Karpas-422 (cell line): ENCODE measurements around the gene OR2A14. TPM values are rescaled to one million over a fixed set of nuclear protein-coding genes. Genes with fewer than 3 reads are reported as not detected.

Experiments used
- DNase-seq: peaks from one replicate; pipeline ENCODE4 v3.0.0-alpha.2; 2015
- H2AFZ ChIP-seq: fragments of 200-600 bp; sonication (generic); 2 replicates; pipeline ENCODE4 v1.6.1; 2014; ENCODE audit warnings: antibody characterized with exemption, low read length, mixed read lengths
- H3K27ac ChIP-seq: fragments of 200-600 bp; sonication (generic); 2 replicates; pipeline ENCODE4 v1.5.1; 2014; ENCODE audit warnings: mild to moderate bottlenecking, low read length, moderate library complexity
- H3K27me3 ChIP-seq: fragments of 200-600 bp; sonication (generic); 2 replicates; pipeline ENCODE4 v1.6.1; 2014; ENCODE audit warnings: low read length, mixed read lengths
- H3K36me3 ChIP-seq: fragments of 200-600 bp; sonication (generic); 2 replicates; pipeline ENCODE4 v1.6.1; 2014; ENCODE audit warnings: low read length, mixed read lengths; ENCODE audit not compliant: insufficient read depth
- H3K4me1 ChIP-seq: fragments of 200-600 bp; sonication (generic); 2 replicates; pipeline ENCODE4 v1.6.1; 2014; ENCODE audit warnings: mild to moderate bottlenecking, low read length, mixed read lengths
- H3K4me2 ChIP-seq: fragments of 200-600 bp; sonication (generic); 2 replicates; pipeline ENCODE4 v1.6.1; 2014; ENCODE audit warnings: low read length, low read depth, mild to moderate bottlenecking; ENCODE audit not compliant: poor library complexity, severe bottlenecking
- H3K4me3 ChIP-seq: fragments of 200-600 bp; sonication (generic); 2 replicates; pipeline ENCODE4 v1.5.1; 2014; ENCODE audit warnings: mild to moderate bottlenecking, antibody characterized with exemption, low read length, mixed read lengths
- H3K79me2 ChIP-seq: fragments of 200-600 bp; sonication (generic); 2 replicates; pipeline ENCODE4 v1.6.1; 2014; ENCODE audit warnings: mild to moderate bottlenecking, low read length, mixed read lengths
- H3K9ac ChIP-seq: fragments of 200-600 bp; sonication (generic); 2 replicates; pipeline ENCODE4 v1.6.0; 2014; ENCODE audit warnings: low read length
- H3K9me2 ChIP-seq: fragments of 200-600 bp; sonication (generic), shearing (Covaris generic); replicated peaks from 2 replicates; pipeline ENCODE4 v1.6.0; 2014; ENCODE audit warnings: mild to moderate bottlenecking, low read length, moderate library complexity; ENCODE audit not compliant: insufficient read depth
- H3K9me3 ChIP-seq: fragments of 300-700, 200-600 bp; sonication (generic); 2 replicates; pipeline ENCODE4 v1.6.1; 2014; ENCODE audit warnings: low read length, mixed read lengths
- H4K20me1 ChIP-seq: fragments of 200-600 bp; sonication (generic); 2 replicates; pipeline ENCODE4 v1.6.1; 2014; ENCODE audit warnings: mild to moderate bottlenecking, antibody characterized with exemption, low read length, low read depth; ENCODE audit not compliant: insufficient read depth
- total RNA-seq: library from RNA; depleted of rRNA; stranded (reverse); fragments of >200 nt; shearing (Covaris generic); gene quantifications from 2 replicates; pipeline ENCODE4 v1.2.3, GENCODE V29; 2014; ENCODE audit warnings: low replicate concordance

OR2A14 gene
- total RNA-seq, 1 experiment from 2014 or later = not detected

DNA sequence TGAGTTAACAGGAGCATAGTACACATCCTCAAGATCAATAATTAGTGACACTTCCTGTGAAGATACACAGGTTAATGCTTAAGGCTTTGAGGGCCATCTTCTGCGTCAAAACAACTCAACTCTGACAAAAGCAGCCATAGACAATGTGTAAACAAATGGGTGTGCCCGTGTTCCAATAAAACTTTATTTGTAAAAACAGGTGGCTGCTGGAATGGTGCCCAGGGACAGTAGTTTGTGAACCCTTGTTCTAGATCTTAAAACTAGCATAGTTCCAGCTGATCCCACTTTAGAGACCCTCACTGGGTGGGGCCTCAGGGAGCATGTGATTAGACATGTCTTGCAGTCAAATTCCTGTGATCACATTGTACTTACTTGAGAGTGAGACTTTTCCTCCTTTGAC is 7.8 kb downstream of the OR2A14 start:
- H3K9me3 ChIP-seq = no peaks in the 10 kb centered on the region
- no peak overlapping the region for H3K4me2 ChIP-seq
- DNase-seq = no peak
- H3K79me2 ChIP-seq = no peaks in the 10 kb centered on the region
- H4K20me1 ChIP-seq = no peaks in the 10 kb centered on the region
- no peak overlapping the region for H3K27ac ChIP-seq
- H3K27me3 ChIP-seq = 0 out of 2 replicates have a peak, but pooled peaks cover 3% of the 10 kb centered on the region
- no peaks in the 10 kb centered on the region for H3K36me3 ChIP-seq
- no peak overlapping the region for H3K9ac ChIP-seq
- H2AFZ ChIP-seq = no peak overlapping the region
- no peak overlapping the region for H3K4me3 ChIP-seq
- no peaks in the 10 kb centered on the region for H3K9me2 ChIP-seq
- H3K4me1 ChIP-seq = no peaks in the 10 kb centered on the region

DNA sequence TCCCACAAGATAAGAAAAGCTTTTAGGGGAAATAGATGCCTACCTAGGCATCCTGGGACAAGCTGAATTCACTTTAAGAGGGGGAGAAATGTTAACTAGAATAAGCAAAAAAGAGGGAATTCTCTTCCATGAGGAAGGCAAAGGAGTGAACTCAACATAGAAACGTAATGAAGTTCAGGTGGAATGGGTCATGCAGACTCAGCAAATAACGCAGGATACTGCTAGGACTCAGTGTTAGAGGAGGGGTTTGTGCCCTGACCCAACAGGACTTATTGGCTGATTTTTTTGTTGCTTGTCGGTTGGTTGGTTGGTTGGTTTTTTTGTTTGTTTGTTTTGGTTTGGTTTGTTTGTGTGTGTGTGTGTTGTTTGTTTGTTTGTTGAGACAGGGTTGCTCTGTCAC is 9.3 kb downstream of the OR2A14 start:
- no peaks in the 10 kb centered on the region for H3K9me3 ChIP-seq
- H3K79me2 ChIP-seq = no peaks in the 10 kb centered on the region
- no peaks in the 10 kb centered on the region for H4K20me1 ChIP-seq
- H3K9ac ChIP-seq = no peak overlapping the region
- H3K4me3 ChIP-seq = no peak overlapping the region
- H3K4me2 ChIP-seq = no peak overlapping the region
- 0 out of 2 replicates have a peak, but pooled peaks cover 3% of the 10 kb centered on the region for H3K27me3 ChIP-seq
- no peak overlapping the region for H2AFZ ChIP-seq
- no peak for DNase-seq
- no peak overlapping the region for H3K27ac ChIP-seq
- H3K36me3 ChIP-seq = no peaks in the 10 kb centered on the region
- H3K9me2 ChIP-seq = no peaks in the 10 kb centered on the region
- no peaks in the 10 kb centered on the region for H3K4me1 ChIP-seq

DNA sequence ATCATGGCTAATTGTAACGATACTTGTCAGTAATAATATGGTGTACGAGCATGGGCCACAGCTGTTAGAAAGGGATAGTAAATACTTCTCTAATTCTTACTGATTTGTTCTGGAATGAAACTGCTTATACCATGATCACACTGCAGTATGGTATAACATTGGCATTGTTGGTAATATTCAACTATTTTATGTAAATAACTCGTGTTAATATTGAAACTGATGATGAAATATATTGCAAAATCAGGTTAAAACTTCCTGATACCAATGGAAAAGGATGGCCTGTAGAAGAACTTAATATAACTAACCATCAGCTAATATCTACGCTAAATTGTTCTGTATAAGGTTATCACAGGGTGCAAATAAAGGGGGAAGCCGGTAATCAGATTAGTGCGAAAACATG is 10.3 kb downstream of the OR2A14 start:
- Histone ChIP-seq H2AFZ (no peak overlapping the region), H3K4me2 (no peak overlapping the region)

DNA sequence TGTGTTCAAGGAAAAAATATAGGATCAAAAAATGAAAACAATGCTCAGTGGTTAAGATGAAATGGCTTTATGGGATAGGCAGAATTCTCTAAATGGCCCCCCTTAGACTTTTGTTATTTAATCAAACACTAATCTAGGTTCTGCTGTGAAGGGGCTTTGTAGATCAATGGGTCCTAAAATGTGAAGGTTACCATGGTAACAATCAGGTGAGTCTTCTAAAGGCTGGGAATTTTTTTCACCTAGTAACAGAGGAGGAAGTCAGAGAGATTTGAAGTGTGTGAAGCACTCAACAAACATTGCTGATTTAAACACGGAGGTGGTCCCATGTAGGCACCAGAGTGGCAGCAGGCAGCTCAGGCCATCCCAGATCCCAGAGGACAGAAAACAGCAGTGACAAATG is 11.1 kb downstream of the OR2A14 start:
- Histone ChIP-seq H3K9me3 (no peaks in the 10 kb centered on the region), H4K20me1 (no peaks in the 10 kb centered on the region), H3K4me1 (no peaks in the 10 kb centered on the region), H3K27me3 (0 out of 2 replicates have a peak, but pooled peaks cover 3% of the 10 kb centered on the region), H3K9me2 (no peaks in the 10 kb centered on the region), H2AFZ (no peak overlapping the region), H3K4me3 (no peak overlapping the region), H3K27ac (no peak overlapping the region), H3K4me2 (no peak overlapping the region), H3K9ac (no peak overlapping the region), H3K79me2 (no peaks in the 10 kb centered on the region), H3K36me3 (no peaks in the 10 kb centered on the region)
- DNase-seq = no peak

More for the DNA sequence above, 10.3 kb downstream of the OR2A14 start:
- Histone ChIP-seq H3K4me3 (no peak overlapping the region), H3K27ac (no peak overlapping the region), H3K9me3 (no peaks in the 10 kb centered on the region), H3K79me2 (no peaks in the 10 kb centered on the region), H3K36me3 (no peaks in the 10 kb centered on the region), H3K27me3 (0 out of 2 replicates have a peak, but pooled peaks cover 3% of the 10 kb centered on the region), H4K20me1 (no peaks in the 10 kb centered on the region), H3K4me1 (no peaks in the 10 kb centered on the region), H3K9ac (no peak overlapping the region), H3K9me2 (no peaks in the 10 kb centered on the region)
- DNase-seq = no peak

DNA sequence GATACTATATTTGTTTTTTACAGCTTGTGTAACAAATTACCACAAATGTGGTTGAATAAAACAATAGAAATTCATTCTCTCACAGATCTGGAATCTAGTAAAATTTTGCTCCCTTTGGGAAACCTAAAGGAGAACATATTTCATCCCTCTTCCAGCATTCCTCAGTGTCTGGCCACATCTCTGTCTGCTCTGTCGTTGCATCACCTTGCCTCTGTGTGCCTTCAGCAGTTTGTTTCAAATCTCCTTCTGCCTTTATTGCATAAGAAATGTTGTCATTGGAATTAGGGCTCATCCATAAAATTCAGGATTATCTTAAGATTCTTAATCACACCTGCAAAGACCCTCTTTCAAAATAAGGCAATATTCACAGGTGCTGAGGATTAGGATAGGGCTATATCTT is 14.5 kb downstream of the OR2A14 start:
- H4K20me1 ChIP-seq = no peaks in the 10 kb centered on the region
- H3K4me1 ChIP-seq = no peaks in the 10 kb centered on the region
- H3K4me3 ChIP-seq = no peak overlapping the region
- H3K9me3 ChIP-seq = no peaks in the 10 kb centered on the region
- H2AFZ ChIP-seq = no peak overlapping the region
- no peak overlapping the region for H3K9ac ChIP-seq
- H3K4me2 ChIP-seq = no peak overlapping the region
- H3K36me3 ChIP-seq = no peaks in the 10 kb centered on the region
- H3K9me2 ChIP-seq = no peaks in the 10 kb centered on the region
- DNase-seq = no peak
- no peaks in the 10 kb centered on the region for H3K27me3 ChIP-seq
- no peaks in the 10 kb centered on the region for H3K79me2 ChIP-seq
- no peak overlapping the region for H3K27ac ChIP-seq

DNA sequence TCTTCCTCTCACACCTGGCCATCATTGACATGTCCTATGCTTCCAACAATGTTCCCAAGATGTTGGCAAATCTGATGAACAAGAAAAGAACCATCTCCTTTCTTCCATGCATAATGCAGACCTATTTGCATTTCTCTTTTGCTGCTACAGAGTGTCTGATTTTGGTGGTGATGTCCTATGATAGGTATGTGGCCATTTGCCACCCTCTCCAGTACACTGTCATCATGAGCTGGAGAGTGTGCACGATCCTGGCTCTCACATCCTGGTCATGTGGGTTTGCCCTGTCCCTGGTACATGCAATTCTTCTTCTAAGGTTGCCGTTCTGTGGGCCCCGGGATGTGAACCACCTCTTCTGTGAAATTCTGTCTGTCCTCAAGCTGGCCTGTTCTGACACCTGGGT is 19.2 kb downstream of the OR2A14 start:
- Histone ChIP-seq H3K9me2 (no peaks in the 10 kb centered on the region), H3K27ac (no peak overlapping the region), H3K4me2 (no peak overlapping the region), H2AFZ (no peak overlapping the region), H3K79me2 (no peaks in the 10 kb centered on the region), H3K9me3 (no peaks in the 10 kb centered on the region; the same call in 1 of the 2 replicates), H3K36me3 (no peaks in the 10 kb centered on the region), H4K20me1 (no peaks in the 10 kb centered on the region), H3K4me1 (no peaks in the 10 kb centered on the region), H3K9ac (no peak overlapping the region), H3K27me3 (no peaks in the 10 kb centered on the region), H3K4me3 (no peak overlapping the region)
- no peak for DNase-seq

DNA sequence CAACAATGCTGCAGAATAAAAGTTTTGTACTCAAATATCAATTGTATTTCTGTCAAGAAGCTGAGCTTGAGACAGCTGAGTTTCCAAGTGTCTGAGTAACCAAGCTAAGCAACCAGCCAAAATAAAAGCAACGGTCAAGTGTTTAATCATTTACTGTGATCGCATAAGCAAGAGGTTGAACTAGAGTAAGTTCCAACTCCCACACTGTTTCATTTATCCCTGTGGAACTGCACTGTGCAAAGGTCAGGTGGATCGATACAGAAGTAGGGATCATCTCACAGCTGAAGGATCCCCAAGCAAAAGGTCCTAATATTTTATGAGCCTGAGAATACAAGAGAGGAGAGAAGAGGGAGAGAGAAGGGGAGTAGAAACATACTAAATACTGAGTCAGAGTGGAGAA is 21.4 kb downstream of the OR2A14 start:
- H3K27me3 ChIP-seq = no peaks in the 10 kb centered on the region

DNA sequence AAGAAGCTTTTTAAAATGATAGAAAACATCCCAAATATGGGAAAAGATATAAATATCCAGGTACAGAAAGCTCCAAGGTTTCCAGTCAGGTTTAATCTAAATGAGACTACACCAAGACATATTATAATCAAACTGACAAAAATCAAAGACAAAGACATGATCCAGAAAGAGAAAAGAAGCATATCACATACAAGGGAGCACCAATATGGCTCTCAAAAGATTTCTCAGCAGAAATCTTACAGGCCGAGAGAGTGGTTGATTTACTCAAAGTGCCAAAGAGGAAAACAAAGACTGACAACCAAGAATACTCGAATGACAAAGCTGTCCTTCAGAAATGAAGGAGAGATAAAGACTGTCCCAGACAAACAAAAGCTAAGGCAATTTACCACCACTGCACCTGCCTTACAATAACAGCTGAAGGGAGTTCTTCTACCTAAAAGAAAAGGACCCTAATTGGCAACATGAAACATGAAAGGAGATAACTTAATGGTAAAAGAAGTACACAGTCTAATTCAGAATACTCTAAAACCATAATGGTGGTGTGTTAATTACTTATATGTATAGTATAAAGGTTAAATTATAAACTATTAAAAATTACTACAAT is 25.4 kb downstream of the OR2A14 start:
- H2AFZ ChIP-seq = no peak overlapping the region
- H3K27ac ChIP-seq = no peak overlapping the region
- no peak overlapping the region for H3K4me3 ChIP-seq
- no peaks in the 10 kb centered on the region for H4K20me1 ChIP-seq
- no peaks in the 10 kb centered on the region for H3K9me2 ChIP-seq
- no peaks in the 10 kb centered on the region for H3K27me3 ChIP-seq
- H3K9ac ChIP-seq = no peak overlapping the region
- no peaks in the 10 kb centered on the region for H3K79me2 ChIP-seq
- H3K36me3 ChIP-seq = no peaks in the 10 kb centered on the region
- DNase-seq = no peak
- H3K9me3 ChIP-seq = peaks cover 11% of the 10 kb centered on the region
- H3K4me2 ChIP-seq = no peak overlapping the region
- H3K4me1 ChIP-seq = no peaks in the 10 kb centered on the region

More for the DNA sequence above, 21.4 kb downstream of the OR2A14 start:
- Histone ChIP-seq H3K4me2 (no peak overlapping the region), H3K4me3 (no peak overlapping the region), H3K9me3 (peaks cover 11% of the 10 kb centered on the region), H3K79me2 (no peaks in the 10 kb centered on the region), H3K4me1 (no peaks in the 10 kb centered on the region), H3K9me2 (no peaks in the 10 kb centered on the region), H3K9ac (no peak overlapping the region), H2AFZ (no peak overlapping the region), H3K27ac (no peak overlapping the region), H3K36me3 (no peaks in the 10 kb centered on the region), H4K20me1 (no peaks in the 10 kb centered on the region)
- no peak for DNase-seq
